C4-2B (cell line): ENCODE results near the gene FOXE3.
A peak's percentile ranks its signal among the peaks of the same experiment; 100 is the strongest.

Source experiments
- ZFX ChIP-seq: fragments of 450-650 bp; IDR thresholded peaks from 2 replicates; pipeline ENCODE4 v1.6.1; 2017
- TF ChIP-seq, protein P1 (sequence below): fragments of 450-650 bp; conservative IDR thresholded peaks from 2 replicates; pipeline ENCODE4 v1.5.1; 2017; ENCODE audit warnings: mild to moderate bottlenecking

DNA sequence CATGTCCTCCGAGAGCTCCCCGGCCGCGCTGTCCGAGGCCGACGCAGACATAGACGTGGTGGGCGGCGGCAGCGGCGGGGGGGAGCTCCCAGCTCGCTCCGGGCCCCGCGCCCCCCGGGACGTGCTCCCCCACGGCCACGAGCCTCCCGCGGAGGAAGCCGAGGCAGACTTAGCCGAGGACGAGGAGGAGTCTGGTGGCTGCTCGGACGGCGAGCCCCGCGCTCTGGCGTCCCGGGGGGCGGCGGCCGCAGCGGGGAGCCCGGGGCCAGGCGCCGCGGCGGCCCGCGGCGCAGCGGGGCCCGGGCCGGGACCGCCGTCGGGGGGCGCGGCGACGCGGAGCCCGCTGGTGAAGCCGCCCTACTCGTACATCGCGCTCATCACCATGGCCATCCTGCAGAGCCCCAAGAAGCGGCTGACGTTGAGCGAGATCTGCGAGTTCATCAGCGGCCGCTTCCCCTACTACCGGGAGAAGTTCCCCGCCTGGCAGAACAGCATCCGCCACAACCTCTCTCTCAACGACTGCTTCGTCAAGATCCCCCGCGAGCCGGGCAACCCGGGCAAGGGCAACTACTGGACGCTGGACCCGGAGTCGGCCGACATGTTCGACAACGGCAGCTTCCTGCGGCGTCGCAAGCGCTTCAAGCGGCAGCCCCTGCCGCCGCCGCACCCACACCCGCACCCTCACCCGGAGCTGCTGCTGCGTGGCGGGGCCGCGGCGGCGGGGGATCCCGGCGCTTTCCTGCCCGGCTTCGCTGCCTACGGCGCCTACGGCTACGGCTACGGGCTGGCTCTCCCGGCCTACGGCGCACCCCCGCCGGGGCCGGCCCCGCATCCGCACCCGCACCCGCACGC is 22.3 kb downstream of the FOXE3 start:
- TF ChIP-seq, protein P1, sequence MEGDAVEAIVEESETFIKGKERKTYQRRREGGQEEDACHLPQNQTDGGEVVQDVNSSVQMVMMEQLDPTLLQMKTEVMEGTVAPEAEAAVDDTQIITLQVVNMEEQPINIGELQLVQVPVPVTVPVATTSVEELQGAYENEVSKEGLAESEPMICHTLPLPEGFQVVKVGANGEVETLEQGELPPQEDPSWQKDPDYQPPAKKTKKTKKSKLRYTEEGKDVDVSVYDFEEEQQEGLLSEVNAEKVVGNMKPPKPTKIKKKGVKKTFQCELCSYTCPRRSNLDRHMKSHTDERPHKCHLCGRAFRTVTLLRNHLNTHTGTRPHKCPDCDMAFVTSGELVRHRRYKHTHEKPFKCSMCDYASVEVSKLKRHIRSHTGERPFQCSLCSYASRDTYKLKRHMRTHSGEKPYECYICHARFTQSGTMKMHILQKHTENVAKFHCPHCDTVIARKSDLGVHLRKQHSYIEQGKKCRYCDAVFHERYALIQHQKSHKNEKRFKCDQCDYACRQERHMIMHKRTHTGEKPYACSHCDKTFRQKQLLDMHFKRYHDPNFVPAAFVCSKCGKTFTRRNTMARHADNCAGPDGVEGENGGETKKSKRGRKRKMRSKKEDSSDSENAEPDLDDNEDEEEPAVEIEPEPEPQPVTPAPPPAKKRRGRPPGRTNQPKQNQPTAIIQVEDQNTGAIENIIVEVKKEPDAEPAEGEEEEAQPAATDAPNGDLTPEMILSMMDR = peak; percentile 4; the same call in 1 of the 2 replicates
- no peak for TF ChIP-seq ZFX
